Urinary bladder (tissue), 4 donors: Measurements from ENCODE around the gene LGALSL. TPM values are rescaled to one million over a fixed set of nuclear protein-coding genes. Genes with fewer than 3 reads are reported as not detected.
A peak's percentile ranks its signal among the peaks of the same experiment; 100 is the strongest.

Experiments used
- DNase-seq: peaks from one replicate; pipeline ENCODE4 v3.0.0-alpha.2; 2015; ENCODE audit errors: extremely low spot score
- H3K27ac ChIP-seq: one replicate; pipeline ENCODE4 v1.5.1; 2013; ENCODE audit warnings: low read depth, mild to moderate bottlenecking, moderate library complexity
- H3K36me3 ChIP-seq: one replicate; pipeline ENCODE4 v1.6.1; 2013; ENCODE audit warnings: mild to moderate bottlenecking, moderate library complexity; ENCODE audit not compliant: insufficient read depth
- H3K4me1 ChIP-seq: one replicate; pipeline ENCODE4 v1.6.1; 2013; ENCODE audit warnings: mild to moderate bottlenecking, moderate library complexity; ENCODE audit not compliant: insufficient read depth
- H3K4me3 ChIP-seq: one replicate; pipeline ENCODE4 v1.5.1; 2013; ENCODE audit warnings: low read depth, low read length
- WGBS: extraction: QIAGEN DNeasy Blood & Tissue Kit; methylation state at CpG from one replicate; pipeline ENCODE4 v1.1.7; 2013; 5-methylcytosine and 5-hydroxymethylcytosine counted together
- polyA plus RNA-seq: library from polyadenylated mRNA; stranded (reverse); fragments of 200-250 nt; gene quantifications from one replicate; pipeline ENCODE4 v1.2.3, GENCODE V29; 2013
- total RNA-seq: library from RNA; depleted of rRNA; stranded (reverse); fragments of >200 nt; gene quantifications from one replicate; pipeline ENCODE4 v1.2.3, GENCODE V29; 2014
- donor health status: healthy with polysubstance abuse.
- donor health status: healthy.

The LGALSL gene
- 20.6 TPM for total RNA-seq
- polyA plus RNA-seq = 4.7 TPM

- Histone ChIP-seq H3K4me1 (no peaks in the 10 kb centered on the region), H3K27ac (peak within 1 kb of the TSS; percentile 85), H3K36me3 (no peaks in the 10 kb centered on the region), H3K4me3 (peak within 1 kb of the TSS; percentile 91)
- no peak for DNase-seq
- under 1% methylated on average over 52 of the region's 52 CpGs for WGBS
Measured at GRCh38 chr2:64453770-64454385, at the start of gene LGALSL. Gene LGALSL, plus strand, starts transcription at chr2:64454162. Its CDS starts 384 bp downstream, at chr2:64454546.

GRCh38 chr2:64404743-64405142 is 49.2 kb upstream of the LGALSL start:
- H3K36me3 ChIP-seq = no peaks in the 10 kb centered on the region
- DNase-seq = peak; percentile 45
- H3K4me3 ChIP-seq = no peak overlapping the region
- no peak overlapping the region for H3K27ac ChIP-seq
- H3K4me1 ChIP-seq = no peaks in the 10 kb centered on the region
- 31% methylated on average over 9 of the region's 9 CpGs for WGBS

- Histone ChIP-seq H3K4me3 (no peak overlapping the region), H3K36me3 (no peaks in the 10 kb centered on the region), H3K27ac (no peak overlapping the region), H3K4me1 (no peaks in the 10 kb centered on the region)
- DNase-seq = no peak
- 76% methylated on average over 11 of the region's 11 CpGs for WGBS
Measured at GRCh38 chr2:64405581-64406406, 48.2 kb upstream of the LGALSL start.

GRCh38 chr2:64406407-64406774 is 47.6 kb upstream of the LGALSL start:
- WGBS = 82% methylated on average over 2 of the region's 2 CpGs
- H3K4me1 ChIP-seq = no peaks in the 10 kb centered on the region
- DNase-seq = no peak
- no peaks in the 10 kb centered on the region for H3K36me3 ChIP-seq
- no peak overlapping the region for H3K27ac ChIP-seq
- no peak overlapping the region for H3K4me3 ChIP-seq

GRCh38 chr2:64408031-64408430 is 45.9 kb upstream of the LGALSL start:
- no peak for DNase-seq
- no peaks in the 10 kb centered on the region for H3K4me1 ChIP-seq
- no peak overlapping the region for H3K27ac ChIP-seq
- WGBS = 98% methylated on average over 3 of the region's 3 CpGs
- H3K4me3 ChIP-seq = no peak overlapping the region
- no peaks in the 10 kb centered on the region for H3K36me3 ChIP-seq

GRCh38 chr2:64410671-64411070 is 43.3 kb upstream of the LGALSL start:
- H3K4me3 ChIP-seq = no peak overlapping the region
- DNase-seq = no peak
- no peaks in the 10 kb centered on the region for H3K36me3 ChIP-seq
- 90% methylated on average over 1 of the region's 1 CpG for WGBS
- H3K27ac ChIP-seq = no peak overlapping the region
- no peaks in the 10 kb centered on the region for H3K4me1 ChIP-seq

GRCh38 chr2:64412671-64413070 is 41.3 kb upstream of the LGALSL start:
- DNase-seq = no peak
- no peak overlapping the region for H3K4me3 ChIP-seq
- WGBS = 89% methylated on average over 4 of the region's 4 CpGs
- no peaks in the 10 kb centered on the region for H3K36me3 ChIP-seq
- H3K4me1 ChIP-seq = no peaks in the 10 kb centered on the region
- H3K27ac ChIP-seq = no peak overlapping the region

GRCh38 chr2:64414736-64415435 is 39.1 kb upstream of the LGALSL start:
- H3K36me3 ChIP-seq = no peaks in the 10 kb centered on the region
- no peaks in the 10 kb centered on the region for H3K4me1 ChIP-seq
- H3K27ac ChIP-seq = no peak overlapping the region
- no peak for DNase-seq
- H3K4me3 ChIP-seq = no peak overlapping the region
- WGBS = 91% methylated on average over 7 of the region's 7 CpGs

GRCh38 chr2:64417624-64418023 is 36.3 kb upstream of the LGALSL start:
- WGBS = 80% methylated on average over 3 of the region's 3 CpGs
- no peak for DNase-seq
- no peaks in the 10 kb centered on the region for H3K36me3 ChIP-seq
- H3K4me1 ChIP-seq = no peaks in the 10 kb centered on the region
- H3K27ac ChIP-seq = no peak overlapping the region
- no peak overlapping the region for H3K4me3 ChIP-seq

GRCh38 chr2:64419596-64420165 is 34.3 kb upstream of the LGALSL start:
- Histone ChIP-seq H3K27ac (no peak overlapping the region), H3K36me3 (no peaks in the 10 kb centered on the region), H3K4me1 (no peaks in the 10 kb centered on the region), H3K4me3 (no peak overlapping the region)
- no peak for DNase-seq
- 93% methylated on average over 2 of the region's 2 CpGs for WGBS

- Histone ChIP-seq H3K4me1 (no peaks in the 10 kb centered on the region), H3K36me3 (no peaks in the 10 kb centered on the region), H3K27ac (no peak overlapping the region), H3K4me3 (no peak overlapping the region)
- no peak for DNase-seq
Measured at GRCh38 chr2:64420677-64421076, 33.3 kb upstream of the LGALSL start.

- no peaks in the 10 kb centered on the region for H3K4me1 ChIP-seq
- DNase-seq = no peak
- no peak overlapping the region for H3K4me3 ChIP-seq
- 99% methylated on average over 5 of the region's 5 CpGs for WGBS
- H3K36me3 ChIP-seq = no peaks in the 10 kb centered on the region
- H3K27ac ChIP-seq = no peak overlapping the region
Measured at GRCh38 chr2:64421201-64421600, 32.8 kb upstream of the LGALSL start.

GRCh38 chr2:64422466-64422865 is 31.5 kb upstream of the LGALSL start:
- DNase-seq = no peak
- H3K4me3 ChIP-seq = no peak overlapping the region
- no peak overlapping the region for H3K27ac ChIP-seq
- WGBS = 70% methylated on average over 1 of the region's 1 CpG
- no peaks in the 10 kb centered on the region for H3K4me1 ChIP-seq
- H3K36me3 ChIP-seq = no peaks in the 10 kb centered on the region

GRCh38 chr2:64423303-64423702 is 30.7 kb upstream of the LGALSL start:
- no peaks in the 10 kb centered on the region for H3K4me1 ChIP-seq
- no peak for DNase-seq
- H3K4me3 ChIP-seq = no peak overlapping the region
- H3K36me3 ChIP-seq = no peaks in the 10 kb centered on the region
- no peak overlapping the region for H3K27ac ChIP-seq
